ENCODE results near the gene KCNMA1. TPM values are rescaled to one million over a fixed set of nuclear protein-coding genes. Genes with fewer than 3 reads are reported as not detected.

Gene KCNMA1
- polyA plus RNA-seq, 1 of the 3 experiments (the other 2 are of a cell fraction): 107 TPM

GRCh38 chr10:77583527-77583926, 54.1 kb downstream of the KCNMA1 start (continued):
- TF ChIP-seq SIN3A (IDR thresholded peaks at IDR 0.05; ENCODE audit: borderline replicate concordance, low read depth, low read length) (no peak), RCOR1 (IDR thresholded peaks at IDR 0.05; ENCODE audit: low read length) (no peak), TEAD4 (IDR thresholded peaks at IDR 0.05; ENCODE audit: borderline replicate concordance, insufficient read depth) (no peak)

GRCh38 chr10:77582710-77583115, 54.9 kb downstream of the KCNMA1 start:
- Histone ChIP-seq H3K9me3 (no peaks in the 10 kb centered on the region), H3K9ac (no peak overlapping the region), H3K9me2 (no peaks in the 10 kb centered on the region), H3K4me2 (peak overlapping the region; percentile 10; the same call in 1 of the 2 replicates), H3K4me1 (ENCODE audit: control insufficient read depth in 1 of 2, insufficient read depth in 2 of 2, low read depth in 1 of 2, low read length in 1 of 2) (peaks cover 5 to 16% of the 10 kb centered on the region in 2 experiments; a peak in 2 of 4 replicates), H3K79me2 (ENCODE audit: insufficient read depth) (peaks cover 20% of the 10 kb centered on the region; the same call in 1 of the 2 replicates), H3K4me3 (ENCODE audit: low read depth in 2 of 2, low read length in 1 of 2) (no peak overlapping the region), H3K27ac (ENCODE audit: low read depth in 2 of 2, low read length in 1 of 2) (peak overlapping the region in 1 of 2 experiments; percentile 23; a peak in 1 of 4 replicates), H2AFZ (ENCODE audit: low read depth) (0 out of 2 replicates have a peak overlapping the region, but pooled peaks have one; percentile 1), H3K36me3 (replicated peaks in 1 of 2; ENCODE audit: control insufficient read depth in 1 of 2, insufficient read depth in 2 of 2, low read length in 1 of 2) (no peaks in the 10 kb centered on the region), H3F3A (replicated peaks; ENCODE audit: insufficient read depth) (no peaks in the 10 kb centered on the region), H4K20me1 (ENCODE audit: insufficient read depth) (no peaks in the 10 kb centered on the region), H3K27me3 (ENCODE audit: insufficient read depth) (no peaks in the 10 kb centered on the region)
- CTCF ChIA-PET: interaction anchor here (1.6 kb wide), 1 partner anchor 409 kb away, joined by 5 read pairs; no protein-coding TSS in a partner anchor
- DNase-seq: no peak
- POLR2A ChIA-PET: no interaction called here
- 55% methylated on average over 4 of the region's 4 CpGs for WGBS (ENCODE audit: low lambda C conversion rate)
- TF ChIP-seq PBX3 (IDR thresholded peaks at IDR 0.05): no peak
- no peak for TF ChIP-seq FOXJ3 (CRISPR knock-in tag; IDR thresholded peaks at IDR 0.05)
- no peak for TF ChIP-seq RFX5 (IDR thresholded peaks at IDR 0.05; ENCODE audit: low read length)
- TF ChIP-seq GABPA (IDR thresholded peaks at IDR 0.05; ENCODE audit: low read depth): no peak
- no peak for TF ChIP-seq MEF2A (IDR thresholded peaks at IDR 0.05; ENCODE audit: borderline replicate concordance, low read depth)
- peak; percentile 71; the same call in 1 of the 2 replicates for TF ChIP-seq FOSL2 (IDR thresholded peaks at IDR 0.05; ENCODE audit: borderline replicate concordance, low read depth)
- no peak for TF ChIP-seq TAF1 (IDR thresholded peaks at IDR 0.05; ENCODE audit: borderline replicate concordance, low read depth, low read length)
- no peak for TF ChIP-seq RCOR1 (IDR thresholded peaks at IDR 0.05; ENCODE audit: low read length)
- no peak for TF ChIP-seq CHD2 (IDR thresholded peaks at IDR 0.05; ENCODE audit: low read length, partially characterized antibody)
- TF ChIP-seq RAD21 (IDR thresholded peaks at IDR 0.05; ENCODE audit: low read length): no peak
- no peak for TF ChIP-seq NRF1 (IDR thresholded peaks at IDR 0.05; ENCODE audit: low read depth, low read length)
- no peak for TF ChIP-seq RXRA (IDR thresholded peaks at IDR 0.05; ENCODE audit: borderline replicate concordance, low read depth)
- no peak for TF ChIP-seq SIN3A (IDR thresholded peaks at IDR 0.05; ENCODE audit: borderline replicate concordance, low read depth, low read length)
- peak; percentile 27; the same call in 1 of the 2 replicates for TF ChIP-seq JUND (IDR thresholded peaks at IDR 0.05)
- no peak for TF ChIP-seq NFIC (IDR thresholded peaks at IDR 0.05; ENCODE audit: borderline replicate concordance)
- peak in 1 of 2 experiments; percentile 18; a peak in 1 of 4 replicates for TF ChIP-seq EP300 (IDR thresholded peaks at IDR 0.05; ENCODE audit: borderline replicate concordance in 1 of 2, low read depth in 1 of 2, low read length in 1 of 2)
- no peak for TF ChIP-seq MXI1 (IDR thresholded peaks at IDR 0.05; ENCODE audit: low read depth, low read length)
- no peak for TF ChIP-seq USF2 (IDR thresholded peaks at IDR 0.05; ENCODE audit: borderline replicate concordance, low read depth, low read length)
- TF ChIP-seq ELF1 (IDR thresholded peaks at IDR 0.05): no peak
- TF ChIP-seq YY1 (IDR thresholded peaks at IDR 0.05; ENCODE audit: low read depth): no peak
- no peak for TF ChIP-seq TEAD4 (IDR thresholded peaks at IDR 0.05; ENCODE audit: borderline replicate concordance, insufficient read depth)
- TF ChIP-seq USF1 (IDR thresholded peaks at IDR 0.05; ENCODE audit: borderline replicate concordance, low read depth): peak; percentile 87
- no peak for TF ChIP-seq SMC3 (IDR thresholded peaks at IDR 0.05; ENCODE audit: low read depth, low read length)
- no peak for TF ChIP-seq IRF3 (IDR thresholded peaks at IDR 0.05; ENCODE audit: low read depth, low read length)
- no peak for TF ChIP-seq ZBTB33 (IDR thresholded peaks at IDR 0.05; ENCODE audit: borderline replicate concordance, low read depth)
- no peak for TF ChIP-seq TCF12 (IDR thresholded peaks at IDR 0.05)

Measured in SK-N-SH (cell line).